Esophagus muscularis mucosa (tissue), 3 donors: ENCODE data around the gene NDEL1.

Source experiments
- POLR2A ChIP-seq: fragments of 450-650 bp; IDR thresholded peaks from one replicate; pipeline ENCODE4 v1.6.1; 2017; ENCODE audit warnings: antibody characterized with exemption, moderate library complexity, mild to moderate bottlenecking, low read depth
- TF ChIP-seq, protein P1 (sequence below), 3 experiments: fragments of 200-600 bp in 2 of 3; fragments of 450-650 bp in 1 of 3; sonication (generic) in 2 of 3; IDR thresholded peaks; one replicate each; pipeline ENCODE4 v1.5.1; 2017 to 2019; ENCODE audit warnings: antibody characterized with exemption in 3 of 3, mild to moderate bottlenecking in 2 of 3, moderate library complexity in 1 of 3

DNA sequence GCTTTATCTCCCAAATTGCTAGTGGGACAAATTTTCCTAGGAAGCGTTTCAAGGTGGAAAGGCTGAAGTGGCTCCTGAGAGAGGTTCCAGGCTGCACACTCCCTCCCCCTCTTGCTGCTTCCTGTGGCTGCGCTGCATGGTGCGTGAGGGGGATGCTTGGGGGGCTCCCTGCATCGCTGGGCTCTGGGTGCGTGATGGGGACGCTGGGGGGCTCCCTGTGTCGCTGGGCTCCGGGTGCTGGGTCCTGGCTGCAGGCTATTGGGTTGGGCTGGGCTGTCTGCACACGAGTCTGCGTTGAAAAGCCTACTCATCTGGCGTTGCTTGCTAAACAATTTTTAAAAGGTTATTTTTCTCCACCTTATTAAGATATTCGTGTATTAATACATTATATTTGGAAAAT, 30.1 kb downstream of the NDEL1 start:
- TF ChIP-seq, protein P1, sequence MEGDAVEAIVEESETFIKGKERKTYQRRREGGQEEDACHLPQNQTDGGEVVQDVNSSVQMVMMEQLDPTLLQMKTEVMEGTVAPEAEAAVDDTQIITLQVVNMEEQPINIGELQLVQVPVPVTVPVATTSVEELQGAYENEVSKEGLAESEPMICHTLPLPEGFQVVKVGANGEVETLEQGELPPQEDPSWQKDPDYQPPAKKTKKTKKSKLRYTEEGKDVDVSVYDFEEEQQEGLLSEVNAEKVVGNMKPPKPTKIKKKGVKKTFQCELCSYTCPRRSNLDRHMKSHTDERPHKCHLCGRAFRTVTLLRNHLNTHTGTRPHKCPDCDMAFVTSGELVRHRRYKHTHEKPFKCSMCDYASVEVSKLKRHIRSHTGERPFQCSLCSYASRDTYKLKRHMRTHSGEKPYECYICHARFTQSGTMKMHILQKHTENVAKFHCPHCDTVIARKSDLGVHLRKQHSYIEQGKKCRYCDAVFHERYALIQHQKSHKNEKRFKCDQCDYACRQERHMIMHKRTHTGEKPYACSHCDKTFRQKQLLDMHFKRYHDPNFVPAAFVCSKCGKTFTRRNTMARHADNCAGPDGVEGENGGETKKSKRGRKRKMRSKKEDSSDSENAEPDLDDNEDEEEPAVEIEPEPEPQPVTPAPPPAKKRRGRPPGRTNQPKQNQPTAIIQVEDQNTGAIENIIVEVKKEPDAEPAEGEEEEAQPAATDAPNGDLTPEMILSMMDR (IDR thresholded peaks at IDR 0.05), result no peak
- no peak for TF ChIP-seq POLR2A
